DMS114 treated with DMSO at 0.1 percent for 48 hours (cell line): ENCODE data around the gene LRRC4.

Source experiments
- DNase-seq: peaks from one replicate; lab custom pipeline; 2025; ENCODE audit not compliant: unreplicated experiment; lab: John Stamatoyannopoulos, UW

The LRRC4 gene

DNA sequence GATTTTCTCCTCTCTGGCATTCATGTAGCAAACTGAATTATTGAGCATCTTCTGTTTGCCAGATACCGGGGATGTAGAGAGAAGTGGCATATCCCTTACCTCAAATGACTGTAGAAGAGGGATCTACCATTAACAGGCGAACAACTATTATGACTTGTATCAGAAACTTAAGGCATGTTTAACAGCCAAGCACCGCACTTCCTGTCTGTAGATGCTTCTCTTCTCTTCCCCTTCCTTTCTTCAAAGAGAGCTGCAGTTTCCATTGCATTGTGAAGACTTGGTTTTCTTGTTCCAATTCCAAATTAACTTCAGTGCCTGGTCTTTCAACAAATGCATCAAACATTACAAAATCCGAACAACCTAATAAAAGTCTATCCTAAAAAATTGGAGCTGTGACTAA is 49.3 kb downstream of the LRRC4 start:
- no peak for DNase-seq

DNA sequence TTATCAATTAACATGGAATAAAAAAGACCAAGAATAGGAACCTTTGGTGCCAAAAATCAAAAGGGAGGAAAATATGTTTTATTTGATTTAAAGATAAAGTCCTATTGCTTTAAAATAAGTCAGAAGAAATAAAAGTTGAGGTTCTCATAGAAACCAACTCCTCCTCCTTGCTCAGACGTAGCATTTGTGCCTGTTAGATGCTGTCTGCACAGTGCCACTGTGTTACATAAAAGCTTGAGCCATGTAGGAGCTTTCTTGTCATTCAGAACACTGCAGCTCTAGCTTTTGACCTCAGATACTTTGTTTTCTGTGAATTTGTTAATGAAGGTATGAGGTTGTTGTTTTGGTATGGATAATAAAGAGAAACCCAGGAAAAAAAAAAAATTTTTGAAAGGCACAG is 50.3 kb downstream of the LRRC4 start:
- DNase-seq = no peak

- DNase-seq = no peak
Observed at GRCh38 chr7:127979728-127980126, 51.5 kb downstream of the LRRC4 start.

GRCh38 chr7:127979113-127979727 is 52.0 kb downstream of the LRRC4 start:
- DNase-seq = no peak

DNA sequence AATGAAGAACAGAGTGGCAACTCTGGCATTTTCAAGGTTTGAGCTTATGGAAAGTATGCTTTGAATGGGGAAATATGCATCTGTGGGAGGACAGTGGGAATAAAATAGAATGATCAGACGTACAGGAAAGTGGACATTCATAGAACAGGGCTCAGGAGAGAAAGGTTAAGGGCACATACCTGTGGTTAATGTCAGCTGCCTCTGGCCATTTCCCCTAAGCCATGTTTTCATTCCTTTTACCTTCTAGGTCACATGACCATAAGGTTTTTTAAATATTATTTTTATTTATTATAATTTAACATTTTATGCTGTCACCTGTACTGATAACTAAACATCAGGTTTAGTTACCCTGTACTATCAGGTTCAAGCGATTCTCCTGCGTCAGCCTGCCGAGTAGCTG is 52.8 kb downstream of the LRRC4 start:
- DNase-seq = no peak
